Gastroesophageal sphincter (tissue), 3 donors: ENCODE data around the gene VAV2.

Experiments
- POLR2AphosphoS5 ChIP-seq: sonication (generic); formaldehyde crosslinking; IDR thresholded peaks from one replicate; pipeline ENCODE4 v1.6.1; 2017; ENCODE audit warnings: antibody characterized with exemption
- TF ChIP-seq, protein P1 (sequence below), 4 experiments: fragments of 200-600 bp in 2 of 4; fragments of 450-650 bp in 2 of 4; sonication (generic) in 1 of 4; IDR thresholded peaks; one replicate each; pipeline ENCODE4 v1.5.1; 2017 to 2019; ENCODE audit warnings: antibody characterized with exemption in 4 of 4, mild to moderate bottlenecking in 2 of 4, moderate library complexity in 2 of 4

DNA sequence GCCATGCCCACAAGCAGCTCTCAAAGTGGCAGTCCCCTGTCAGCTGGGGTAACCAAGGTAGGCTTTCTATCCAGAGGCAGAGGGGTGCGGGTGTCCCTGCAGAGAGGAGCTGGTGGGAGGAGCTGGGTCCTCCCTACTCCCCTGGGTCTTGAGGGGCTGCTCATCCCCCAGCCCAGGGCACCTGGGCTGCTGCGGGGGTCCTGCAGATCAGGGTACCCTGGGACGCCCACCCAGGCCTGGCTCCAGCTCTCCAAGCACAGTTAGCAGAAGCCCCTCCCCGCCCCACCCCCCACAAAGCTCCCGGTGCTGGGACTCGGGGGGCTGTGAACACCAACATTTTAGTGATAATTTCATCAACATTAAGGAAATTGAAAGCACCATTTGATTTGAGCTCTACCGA lies 29.8 kb downstream of the VAV2 start:
- TF ChIP-seq, protein P1, sequence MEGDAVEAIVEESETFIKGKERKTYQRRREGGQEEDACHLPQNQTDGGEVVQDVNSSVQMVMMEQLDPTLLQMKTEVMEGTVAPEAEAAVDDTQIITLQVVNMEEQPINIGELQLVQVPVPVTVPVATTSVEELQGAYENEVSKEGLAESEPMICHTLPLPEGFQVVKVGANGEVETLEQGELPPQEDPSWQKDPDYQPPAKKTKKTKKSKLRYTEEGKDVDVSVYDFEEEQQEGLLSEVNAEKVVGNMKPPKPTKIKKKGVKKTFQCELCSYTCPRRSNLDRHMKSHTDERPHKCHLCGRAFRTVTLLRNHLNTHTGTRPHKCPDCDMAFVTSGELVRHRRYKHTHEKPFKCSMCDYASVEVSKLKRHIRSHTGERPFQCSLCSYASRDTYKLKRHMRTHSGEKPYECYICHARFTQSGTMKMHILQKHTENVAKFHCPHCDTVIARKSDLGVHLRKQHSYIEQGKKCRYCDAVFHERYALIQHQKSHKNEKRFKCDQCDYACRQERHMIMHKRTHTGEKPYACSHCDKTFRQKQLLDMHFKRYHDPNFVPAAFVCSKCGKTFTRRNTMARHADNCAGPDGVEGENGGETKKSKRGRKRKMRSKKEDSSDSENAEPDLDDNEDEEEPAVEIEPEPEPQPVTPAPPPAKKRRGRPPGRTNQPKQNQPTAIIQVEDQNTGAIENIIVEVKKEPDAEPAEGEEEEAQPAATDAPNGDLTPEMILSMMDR (IDR thresholded peaks at IDR 0.05) = no peak
- no peak for TF ChIP-seq POLR2AphosphoS5
